ENCODE results near the gene OR4D1.

- TF ChIP-seq CTCF (conservative IDR thresholded peaks at IDR 0.05; ENCODE audit: low read depth, low read length) (no peak), POLR2A (IDR thresholded peaks at IDR 0.05; ENCODE audit: low read depth, low read length) (no peak), MAFK (IDR thresholded peaks at IDR 0.05; ENCODE audit: low read depth, low read length) (no peak), RFX5 (IDR thresholded peaks at IDR 0.05; ENCODE audit: low read depth, low read length) (no peak), ELK1 (IDR thresholded peaks at IDR 0.05; ENCODE audit: borderline replicate concordance, low read depth, low read length) (no peak), FOS (IDR thresholded peaks at IDR 0.05; ENCODE audit: low read depth, low read length) (no peak), USF2 (IDR thresholded peaks at IDR 0.05; ENCODE audit: low read depth, low read length) (no peak), RAD21 (IDR thresholded peaks at IDR 0.05; ENCODE audit: low read length) (no peak)
Measured at GRCh38 chr17:58186591-58186990, 38.4 kb downstream of the OR4D1 start.

All from IMR-90 (cell line).